Measurements from ENCODE around the gene RPL29.
A peak's percentile ranks its signal among the peaks of the same experiment; 100 is the strongest.

RPL29 gene

DNA sequence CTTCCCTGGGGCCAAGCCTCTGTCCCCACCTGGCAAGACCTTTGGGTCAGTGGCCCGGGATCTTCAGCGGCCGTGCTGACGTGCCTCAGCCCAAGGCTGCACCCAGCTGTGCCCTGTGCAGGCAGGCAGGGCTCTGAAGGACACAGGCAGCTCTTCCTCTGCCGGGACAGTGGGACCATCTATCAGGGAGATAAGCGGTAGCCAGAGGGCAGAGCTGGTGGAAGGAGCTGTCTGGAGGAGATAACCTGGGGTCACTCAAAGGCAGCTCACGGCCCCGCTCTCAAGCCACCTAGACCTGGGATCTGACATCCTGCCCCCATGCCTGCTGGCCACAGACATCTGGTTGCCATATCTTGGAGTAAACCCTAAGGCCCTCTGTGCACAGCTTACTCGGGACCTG, 33.4 kb upstream of the RPL29 start:
- H3K4me3 ChIP-seq (ENCODE audit: low read depth in 1 of 5, low read length in 5 of 5): no peak overlapping the region
- H3K9ac ChIP-seq (ENCODE audit: low read length in 5 of 5): no peak overlapping the region
- H3K9me3 ChIP-seq (ENCODE audit: control insufficient read depth in 5 of 5, low read length in 5 of 5): no peaks in the 10 kb centered on the region
- H3K27ac ChIP-seq (ENCODE audit: low read depth, low read length): no peak overlapping the region
- peaks cover 0 to 8% (median 0%) of the 10 kb centered on the region in 5 donors for H3K27me3 ChIP-seq (ENCODE audit: control insufficient read depth in 5 of 5, insufficient read depth in 4 of 5, low read length in 5 of 5)
- H3K36me3 ChIP-seq (ENCODE audit: control insufficient read depth in 5 of 5, insufficient read depth in 5 of 5, low read length in 5 of 5): no peaks in the 10 kb centered on the region
- H3K4me1 ChIP-seq (ENCODE audit: control insufficient read depth in 5 of 5, insufficient read depth in 5 of 5, low read length in 5 of 5): peaks cover 0 to 10% (median 0%) of the 10 kb centered on the region in 5 donors

DNA sequence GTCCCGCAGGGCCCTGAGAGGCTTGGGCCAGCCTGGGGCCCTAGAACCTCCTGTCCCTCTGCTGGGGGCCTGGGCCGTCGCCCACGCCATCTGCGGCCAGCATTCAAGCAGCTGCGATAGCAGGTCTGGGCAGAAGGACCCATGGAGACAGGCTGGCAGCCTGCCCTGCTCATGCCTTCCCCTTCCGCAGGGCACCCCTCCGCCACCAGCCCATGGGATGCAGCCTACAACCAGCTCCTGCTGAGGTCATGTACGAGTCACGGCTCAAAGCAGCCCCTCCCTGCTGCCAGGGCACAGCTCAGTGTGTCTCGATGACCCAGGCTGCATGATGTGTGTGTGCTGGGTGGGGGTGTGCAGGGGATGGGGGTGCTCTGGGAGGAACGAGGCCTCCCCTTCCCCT, 32.9 kb upstream of the RPL29 start:
- Histone ChIP-seq H3K9me3 (ENCODE audit: control insufficient read depth in 5 of 5, low read length in 5 of 5) (no peaks in the 10 kb centered on the region), H3K4me3 (ENCODE audit: low read depth in 1 of 5, low read length in 5 of 5) (no peak overlapping the region), H3K27me3 (ENCODE audit: control insufficient read depth in 5 of 5, insufficient read depth in 4 of 5, low read length in 5 of 5) (peaks cover 0 to 8% (median 0%) of the 10 kb centered on the region in 5 donors), H3K9ac (ENCODE audit: low read length in 5 of 5) (no peak overlapping the region), H3K27ac (ENCODE audit: low read depth, low read length) (no peak overlapping the region), H3K4me1 (ENCODE audit: control insufficient read depth in 5 of 5, insufficient read depth in 5 of 5, low read length in 5 of 5) (peaks cover 0 to 15% (median 0%) of the 10 kb centered on the region in 5 donors), H3K36me3 (ENCODE audit: control insufficient read depth in 5 of 5, insufficient read depth in 5 of 5, low read length in 5 of 5) (no peaks in the 10 kb centered on the region)

DNA sequence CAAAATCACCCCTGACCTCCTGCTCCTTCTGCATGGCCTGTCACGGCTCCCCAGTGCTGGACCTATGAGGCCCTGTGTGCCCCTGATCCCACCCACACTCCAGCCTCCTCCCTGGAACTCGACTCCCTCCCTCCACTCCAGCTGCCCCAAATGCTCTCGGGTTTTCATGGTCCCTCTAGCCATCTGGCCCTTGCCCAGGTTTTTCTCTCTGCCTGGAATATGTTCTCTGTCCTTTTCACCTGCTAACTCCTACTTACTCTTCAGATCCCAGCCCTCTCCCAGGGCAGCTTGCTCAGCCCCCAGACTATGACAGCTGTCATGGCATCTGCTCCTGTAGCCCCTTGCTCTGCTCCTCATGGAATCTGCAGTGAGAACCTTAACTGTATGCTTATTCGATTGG, 30.3 kb upstream of the RPL29 start:
- Histone ChIP-seq H3K4me3 (ENCODE audit: low read depth in 1 of 5, low read length in 5 of 5) (no peak overlapping the region), H3K9ac (ENCODE audit: low read length in 5 of 5) (no peak overlapping the region), H3K27me3 (ENCODE audit: control insufficient read depth in 5 of 5, insufficient read depth in 4 of 5, low read length in 5 of 5) (peaks cover 0 to 8% (median 0%) of the 10 kb centered on the region in 5 donors), H3K27ac (ENCODE audit: low read depth, low read length) (no peak overlapping the region), H3K36me3 (ENCODE audit: control insufficient read depth in 5 of 5, insufficient read depth in 5 of 5, low read length in 5 of 5) (no peaks in the 10 kb centered on the region), H3K4me1 (ENCODE audit: control insufficient read depth in 5 of 5, insufficient read depth in 5 of 5, low read length in 5 of 5) (peaks cover 0 to 39% (median 4%) of the 10 kb centered on the region in 5 donors), H3K9me3 (ENCODE audit: control insufficient read depth in 5 of 5, low read length in 5 of 5) (no peaks in the 10 kb centered on the region)

DNA sequence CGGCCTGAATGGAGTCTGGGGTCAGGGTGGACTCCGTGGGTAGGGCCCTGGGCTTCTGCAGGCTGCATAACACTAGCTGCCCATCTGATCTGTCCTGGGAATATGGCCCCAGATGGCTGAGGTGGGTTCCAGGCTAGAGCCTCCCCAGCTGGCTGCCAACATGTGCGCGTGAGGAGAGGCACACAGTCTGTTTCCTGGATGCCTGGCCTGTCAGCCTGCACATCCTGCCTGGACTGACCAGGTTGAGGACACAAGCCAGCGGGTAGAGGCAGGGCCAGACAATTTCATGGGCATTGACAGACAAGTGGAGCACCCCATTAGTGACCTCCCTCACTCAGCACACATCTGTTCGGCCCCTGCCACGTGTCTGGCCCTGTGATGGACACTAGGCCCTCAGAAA, 29.8 kb upstream of the RPL29 start:
- Histone ChIP-seq H3K27ac (ENCODE audit: low read depth, low read length) (no peak overlapping the region), H3K27me3 (ENCODE audit: control insufficient read depth in 5 of 5, insufficient read depth in 4 of 5, low read length in 5 of 5) (peaks cover 0 to 8% (median 0%) of the 10 kb centered on the region in 5 donors), H3K9me3 (ENCODE audit: control insufficient read depth in 5 of 5, low read length in 5 of 5) (no peaks in the 10 kb centered on the region), H3K4me3 (ENCODE audit: low read depth in 1 of 5, low read length in 5 of 5) (no peak overlapping the region), H3K36me3 (ENCODE audit: control insufficient read depth in 5 of 5, insufficient read depth in 5 of 5, low read length in 5 of 5) (no peaks in the 10 kb centered on the region), H3K4me1 (ENCODE audit: control insufficient read depth in 5 of 5, insufficient read depth in 5 of 5, low read length in 5 of 5) (peaks cover 0 to 39% (median 4%) of the 10 kb centered on the region in 5 donors), H3K9ac (ENCODE audit: low read length in 5 of 5) (no peak overlapping the region)

DNA sequence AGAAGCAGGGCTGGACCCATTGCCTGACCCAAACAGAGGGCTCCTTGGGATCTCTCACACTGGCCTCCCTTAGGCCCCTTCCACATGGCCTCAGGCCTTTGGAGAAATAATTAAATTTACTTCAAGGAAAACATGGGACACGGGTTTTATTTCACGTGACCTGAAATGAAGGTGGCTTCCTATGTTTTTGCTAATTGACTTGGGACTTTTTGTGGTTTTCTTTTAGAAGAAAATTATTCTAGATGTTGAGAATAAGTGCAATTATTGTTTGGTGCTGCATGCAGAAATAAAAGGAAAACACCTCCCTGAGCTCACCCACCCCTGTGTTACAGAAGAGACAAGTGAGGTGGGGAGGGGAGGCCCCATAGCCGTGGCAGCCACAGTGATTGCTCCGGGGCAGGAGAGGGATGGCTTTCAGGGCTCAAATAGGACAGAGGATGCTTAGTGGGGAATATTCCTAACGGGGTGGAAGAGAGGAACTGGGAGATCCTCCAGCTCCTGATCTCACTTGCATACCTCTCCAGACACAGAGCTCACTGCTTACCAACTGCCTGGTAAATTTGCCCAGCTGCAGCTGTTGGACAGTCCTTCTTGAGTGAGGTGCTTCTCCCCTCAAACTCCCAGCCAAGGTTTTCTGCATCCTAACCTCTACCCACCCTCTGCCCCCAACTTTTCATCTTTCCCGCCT, 29.2 kb upstream of the RPL29 start:
- Histone ChIP-seq H3K4me1 (ENCODE audit: control insufficient read depth in 5 of 5, insufficient read depth in 5 of 5, low read length in 5 of 5) (peaks cover 0 to 41% (median 4%) of the 10 kb centered on the region in 5 donors), H3K27ac (ENCODE audit: low read depth, low read length) (no peak overlapping the region), H3K9me3 (ENCODE audit: control insufficient read depth in 5 of 5, low read length in 5 of 5) (no peaks in the 10 kb centered on the region), H3K9ac (ENCODE audit: low read length in 5 of 5) (no peak overlapping the region), H3K36me3 (ENCODE audit: control insufficient read depth in 5 of 5, insufficient read depth in 5 of 5, low read length in 5 of 5) (no peaks in the 10 kb centered on the region), H3K4me3 (ENCODE audit: low read depth in 1 of 5, low read length in 5 of 5) (no peak overlapping the region), H3K27me3 (ENCODE audit: control insufficient read depth in 5 of 5, insufficient read depth in 4 of 5, low read length in 5 of 5) (peaks cover 0 to 8% (median 0%) of the 10 kb centered on the region in 5 donors)

DNA sequence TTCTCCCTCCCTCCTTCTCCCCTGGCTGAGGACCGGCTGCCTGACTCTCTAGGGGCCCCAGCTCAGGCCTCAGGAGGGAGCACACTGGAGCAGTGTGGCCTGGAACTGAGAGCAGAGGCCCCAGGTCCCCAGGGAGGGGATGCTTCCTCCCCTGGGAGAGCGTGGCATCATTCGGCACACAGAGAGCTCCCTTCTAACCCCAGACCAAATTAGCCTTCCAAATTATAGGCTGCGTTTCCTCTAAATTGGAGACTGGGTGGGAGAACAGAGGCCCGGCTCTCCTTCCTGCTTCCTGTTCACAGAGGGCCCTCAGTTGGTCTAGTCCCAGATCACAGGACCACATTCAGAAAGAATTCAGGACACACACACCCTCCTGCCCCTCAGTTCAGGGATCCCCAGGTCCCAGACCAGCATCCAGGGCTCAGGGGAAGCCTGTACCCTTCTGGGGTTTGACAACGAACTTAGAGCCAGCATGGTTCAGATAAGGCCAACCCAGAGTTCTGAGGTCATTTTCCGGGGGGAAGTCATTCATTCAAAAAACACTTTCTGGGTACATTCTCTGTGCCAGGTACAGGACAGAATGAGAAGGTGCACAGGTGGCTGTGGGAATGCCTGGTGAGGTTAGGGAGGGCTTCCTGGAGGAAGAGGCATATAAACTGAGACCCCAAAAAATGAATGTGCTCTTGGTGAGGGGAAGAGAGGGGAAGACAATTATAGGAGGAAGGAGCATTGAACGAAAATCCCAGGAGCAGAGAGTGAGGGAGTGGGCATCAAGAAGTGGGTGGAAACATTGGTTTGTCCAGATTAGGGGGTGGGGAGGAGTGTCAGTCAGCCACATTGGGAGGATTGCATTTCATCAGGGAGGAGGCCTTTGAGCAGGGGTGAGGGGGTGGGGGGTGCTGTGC, 28.4 kb upstream of the RPL29 start:
- Histone ChIP-seq H3K4me3 (ENCODE audit: low read depth in 1 of 5, low read length in 5 of 5) (no peak overlapping the region), H3K36me3 (ENCODE audit: control insufficient read depth in 5 of 5, insufficient read depth in 5 of 5, low read length in 5 of 5) (no peaks in the 10 kb centered on the region), H3K27ac (ENCODE audit: low read depth, low read length) (peak overlapping the region; percentile 6), H3K4me1 (ENCODE audit: control insufficient read depth in 5 of 5, insufficient read depth in 5 of 5, low read length in 5 of 5) (peaks cover 0 to 41% (median 4%) of the 10 kb centered on the region in 5 donors), H3K9me3 (ENCODE audit: control insufficient read depth in 5 of 5, low read length in 5 of 5) (no peaks in the 10 kb centered on the region), H3K9ac (ENCODE audit: low read length in 5 of 5) (peak overlapping the region in 1 of 5 donors; percentile 48), H3K27me3 (ENCODE audit: control insufficient read depth in 5 of 5, insufficient read depth in 4 of 5, low read length in 5 of 5) (peaks cover 0 to 8% (median 0%) of the 10 kb centered on the region in 5 donors)

DNA sequence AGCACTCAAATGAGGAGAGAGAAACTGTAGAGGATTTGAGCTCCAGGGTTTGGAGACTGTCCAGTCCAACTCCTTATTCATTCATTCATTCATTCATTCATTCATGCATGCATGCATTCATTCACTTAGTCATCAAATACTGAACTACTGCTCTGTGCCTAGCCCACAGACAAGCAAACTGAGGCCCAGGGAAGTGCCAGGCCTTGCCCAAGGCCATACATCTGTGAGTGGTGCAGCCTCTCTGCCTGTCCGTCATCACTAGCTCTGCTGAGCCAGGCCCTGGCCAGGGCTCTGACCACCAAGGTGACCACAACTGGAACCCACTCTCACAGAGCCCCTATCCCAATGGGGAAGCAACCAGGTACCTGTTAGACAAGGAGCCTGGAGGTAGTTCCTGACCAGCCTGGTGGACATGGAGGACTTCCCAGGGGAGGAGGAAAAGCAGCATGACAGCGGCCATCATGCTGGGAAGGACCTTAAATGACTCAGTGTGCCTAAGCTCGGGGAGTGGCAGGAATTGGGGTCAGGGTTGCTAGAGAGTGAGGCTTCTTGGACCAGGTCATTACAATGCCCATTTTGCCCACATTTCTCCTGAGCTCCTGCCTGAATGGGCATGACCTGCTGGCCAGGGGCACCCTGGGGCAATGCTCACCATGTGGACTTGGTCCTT, 27.5 kb upstream of the RPL29 start:
- Histone ChIP-seq H3K9ac (ENCODE audit: low read length in 5 of 5) (peak overlapping the region in 1 of 5 donors; percentile 48), H3K27ac (ENCODE audit: low read depth, low read length) (no peak overlapping the region), H3K9me3 (ENCODE audit: control insufficient read depth in 5 of 5, low read length in 5 of 5) (no peaks in the 10 kb centered on the region), H3K27me3 (ENCODE audit: control insufficient read depth in 5 of 5, insufficient read depth in 4 of 5, low read length in 5 of 5) (peaks cover 0 to 3% (median 0%) of the 10 kb centered on the region in 5 donors), H3K36me3 (ENCODE audit: control insufficient read depth in 5 of 5, insufficient read depth in 5 of 5, low read length in 5 of 5) (no peaks in the 10 kb centered on the region), H3K4me3 (ENCODE audit: low read depth in 1 of 5, low read length in 5 of 5) (no peak overlapping the region), H3K4me1 (ENCODE audit: control insufficient read depth in 5 of 5, insufficient read depth in 5 of 5, low read length in 5 of 5) (peaks cover 0 to 41% (median 4%) of the 10 kb centered on the region in 5 donors)

DNA sequence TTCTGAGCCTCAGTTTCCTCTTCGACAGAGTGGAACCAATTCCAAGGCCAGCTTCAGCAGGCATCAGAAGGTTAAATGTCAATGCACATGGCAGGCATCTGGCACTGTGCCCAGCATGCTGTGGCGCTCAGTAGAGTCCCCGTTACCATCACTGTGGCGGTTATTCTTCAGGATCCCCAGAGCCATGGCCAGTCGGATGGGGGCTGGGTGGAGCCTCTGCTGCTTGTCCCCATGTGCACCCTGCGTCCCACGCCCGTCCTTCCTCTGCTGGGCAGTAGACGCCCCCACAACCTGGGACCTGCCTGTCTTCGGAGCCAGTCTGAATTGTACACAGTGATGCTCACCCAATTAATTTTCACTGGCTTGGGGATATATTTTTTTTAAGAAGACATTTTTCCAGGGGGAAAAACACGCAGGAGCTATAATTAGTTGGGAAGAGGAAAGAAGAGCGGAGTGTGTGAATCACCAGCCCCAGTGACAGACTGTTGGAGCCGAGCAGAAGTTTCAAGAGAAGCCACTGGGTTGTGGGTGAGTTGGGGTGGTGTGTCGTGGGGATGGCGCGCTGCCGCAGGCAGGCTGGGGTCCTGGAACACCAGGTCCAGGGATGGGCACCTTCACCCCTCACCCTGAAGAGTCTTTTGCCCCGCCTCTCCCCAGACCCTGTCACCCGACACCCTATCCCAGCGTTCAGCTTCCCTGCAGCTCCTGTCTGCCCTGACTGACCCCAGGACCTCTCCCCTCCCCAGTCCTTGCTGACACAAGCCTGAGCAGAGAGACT, 26.8 kb upstream of the RPL29 start:
- Histone ChIP-seq H3K9ac (ENCODE audit: low read length in 5 of 5) (no peak overlapping the region), H3K9me3 (ENCODE audit: control insufficient read depth in 5 of 5, low read length in 5 of 5) (no peaks in the 10 kb centered on the region), H3K27ac (ENCODE audit: low read depth, low read length) (no peak overlapping the region), H3K4me1 (ENCODE audit: control insufficient read depth in 5 of 5, insufficient read depth in 5 of 5, low read length in 5 of 5) (peaks cover 0 to 41% (median 4%) of the 10 kb centered on the region in 5 donors), H3K27me3 (ENCODE audit: control insufficient read depth in 5 of 5, insufficient read depth in 4 of 5, low read length in 5 of 5) (peaks cover 0 to 3% (median 0%) of the 10 kb centered on the region in 5 donors), H3K36me3 (ENCODE audit: control insufficient read depth in 5 of 5, insufficient read depth in 5 of 5, low read length in 5 of 5) (no peaks in the 10 kb centered on the region), H3K4me3 (ENCODE audit: low read depth in 1 of 5, low read length in 5 of 5) (no peak overlapping the region)

DNA sequence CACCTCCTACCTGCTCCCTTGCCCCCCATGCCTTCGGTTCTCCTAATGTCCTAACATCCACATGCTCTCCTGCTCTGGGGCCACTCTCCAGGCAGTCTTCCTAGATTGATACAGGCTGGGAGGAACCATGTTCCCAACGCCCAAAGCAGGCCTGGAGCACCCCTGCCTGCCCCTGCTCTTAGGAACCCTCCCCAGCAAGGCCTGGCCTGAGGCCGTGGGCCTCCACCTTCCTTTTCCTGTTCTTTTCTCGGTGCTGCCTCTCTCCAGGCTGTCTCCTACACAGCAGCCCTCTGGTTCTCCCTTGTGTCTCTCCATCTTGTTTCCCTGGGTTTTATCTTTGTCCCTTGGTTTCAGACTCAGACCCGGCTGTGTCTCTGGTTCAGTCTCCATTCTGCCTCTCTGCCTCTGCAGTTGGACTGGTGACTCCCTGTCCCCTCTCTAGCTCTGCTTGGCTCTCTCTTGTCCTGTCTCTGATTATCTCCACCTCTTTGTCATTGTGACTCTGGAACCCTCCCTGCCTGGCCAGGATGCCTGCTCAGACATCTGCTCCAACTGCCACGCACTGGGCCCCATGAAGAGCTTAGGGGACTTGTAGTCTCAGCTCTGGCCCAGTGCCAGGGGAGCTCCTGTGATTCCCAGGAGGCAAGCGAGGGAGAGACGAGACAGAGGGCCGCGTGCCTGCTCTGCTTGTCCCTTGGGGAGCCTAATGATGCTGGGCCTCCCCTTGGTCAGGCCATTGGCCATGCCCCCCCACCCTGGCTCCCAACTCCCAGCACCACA, 26.0 kb upstream of the RPL29 start:
- Histone ChIP-seq H3K4me3 (ENCODE audit: low read depth in 1 of 5, low read length in 5 of 5) (no peak overlapping the region), H3K27ac (ENCODE audit: low read depth, low read length) (no peak overlapping the region), H3K4me1 (ENCODE audit: control insufficient read depth in 5 of 5, insufficient read depth in 5 of 5, low read length in 5 of 5) (peaks cover 0 to 41% (median 4%) of the 10 kb centered on the region in 5 donors), H3K36me3 (ENCODE audit: control insufficient read depth in 5 of 5, insufficient read depth in 5 of 5, low read length in 5 of 5) (no peaks in the 10 kb centered on the region), H3K9me3 (ENCODE audit: control insufficient read depth in 5 of 5, low read length in 5 of 5) (no peaks in the 10 kb centered on the region), H3K9ac (ENCODE audit: low read length in 5 of 5) (no peak overlapping the region), H3K27me3 (ENCODE audit: control insufficient read depth in 5 of 5, insufficient read depth in 4 of 5, low read length in 5 of 5) (peaks cover 0 to 3% (median 0%) of the 10 kb centered on the region in 5 donors)
